NCI-H524 (cell line): Measurements from ENCODE around the gene ACAD11.
"Not testable (repeated sequence)": the region's sequence is repeated elsewhere in the genome, so short reads cannot be mapped to it uniquely, and the experiment has no call there.

ENCODE experiments used
- DNase-seq, 2 experiments: peaks; one replicate each; lab custom pipeline; 2025; lab: John Stamatoyannopoulos, UW

The ACAD11 gene

GRCh38 chr3:132652640-132653270 is 6.9 kb downstream of the ACAD11 start:
- DNase-seq = no peak

- no peak for DNase-seq
Measured at GRCh38 chr3:132650153-132650552, 9.5 kb downstream of the ACAD11 start.

GRCh38 chr3:132645058-132645457 is 14.6 kb downstream of the ACAD11 start:
- DNase-seq = peak in 1 of 2 experiments; percentile 22

GRCh38 chr3:132643366-132643765 is 16.2 kb downstream of the ACAD11 start:
- DNase-seq = no peak

- DNase-seq = no peak
Measured at GRCh38 chr3:132642539-132642847, 17.1 kb downstream of the ACAD11 start.

GRCh38 chr3:132641837-132642538 is 17.6 kb downstream of the ACAD11 start:
- peak; percentile 18 to 68 for DNase-seq

GRCh38 chr3:132641427-132641826 is 18.2 kb downstream of the ACAD11 start:
- not testable (repeated sequence) for DNase-seq

- no peak for DNase-seq
Measured at GRCh38 chr3:132638706-132639105, 20.9 kb downstream of the ACAD11 start.

- DNase-seq = no peak
Measured at GRCh38 chr3:132637590-132637989, 22.0 kb downstream of the ACAD11 start.

GRCh38 chr3:132635052-132635451 is 24.6 kb downstream of the ACAD11 start:
- DNase-seq = no peak

- peak in 1 of 2 experiments; percentile 33 for DNase-seq
Measured at GRCh38 chr3:132630612-132631011, 29.0 kb downstream of the ACAD11 start.

- no peak for DNase-seq
Measured at GRCh38 chr3:132629928-132630327, 29.7 kb downstream of the ACAD11 start.

GRCh38 chr3:132628157-132628556 is 31.5 kb downstream of the ACAD11 start:
- no peak for DNase-seq

- DNase-seq = no peak
Measured at GRCh38 chr3:132626955-132627354, 32.7 kb downstream of the ACAD11 start.

GRCh38 chr3:132625613-132626012 is 34.0 kb downstream of the ACAD11 start:
- no peak for DNase-seq

GRCh38 chr3:132624790-132625189 is 34.8 kb downstream of the ACAD11 start:
- DNase-seq = no peak

GRCh38 chr3:132623646-132624045 is 36.0 kb downstream of the ACAD11 start:
- no peak for DNase-seq

- DNase-seq = no peak
Measured at GRCh38 chr3:132622761-132623160, 36.8 kb downstream of the ACAD11 start.

GRCh38 chr3:132622148-132622547 is 37.5 kb downstream of the ACAD11 start:
- no peak for DNase-seq

GRCh38 chr3:132616780-132617179 is 42.8 kb downstream of the ACAD11 start:
- DNase-seq = no peak

GRCh38 chr3:132615881-132616280 is 43.7 kb downstream of the ACAD11 start:
- DNase-seq = no peak

- DNase-seq = not testable (repeated sequence)
Measured at GRCh38 chr3:132615301-132615700, 44.3 kb downstream of the ACAD11 start.

GRCh38 chr3:132606620-132607019 is 53.0 kb downstream of the ACAD11 start:
- not testable (repeated sequence) for DNase-seq

GRCh38 chr3:132606085-132606484 is 53.5 kb downstream of the ACAD11 start:
- DNase-seq = no peak
